Keratinocyte (primary cell): ENCODE results near the gene STRBP. TPM values are rescaled to one million over a fixed set of nuclear protein-coding genes. Genes with fewer than 3 reads are reported as not detected.

Experiments
- DNase-seq: peaks from one replicate; pipeline ENCODE4 v3.0.0-alpha.2; 2011; ENCODE audit warnings: low read depth, missing footprints, low spot score
- FAIRE-seq: peaks from 2 replicates; lab custom pipeline; 2011; peaks lifted over from hg19 to GRCh38; lab: Jason Lieb, UNC
- H2AFZ ChIP-seq: 2 replicates; pipeline ENCODE4 v1.6.0; 2012; ENCODE audit warnings: low read length, control low read depth, inconsistent platforms; ENCODE audit not compliant: control insufficient read depth
- H3K27ac ChIP-seq: 2 replicates; pipeline ENCODE4 v1.5.1; 2011; ENCODE audit warnings: low read length; ENCODE audit not compliant: control insufficient read depth, insufficient read depth
- H3K27me3 ChIP-seq: 3 replicates; pipeline ENCODE4 v1.6.0; 2011; ENCODE audit warnings: low read length; ENCODE audit not compliant: control insufficient read depth, insufficient read depth; ENCODE audit errors: extremely low read depth
- H3K36me3 ChIP-seq, 2 experiments: 2 replicates in 1 of 2; 3 replicates in 1 of 2; pipeline ENCODE4 v1.5.1; 2011; ENCODE audit warnings: low read length in 2 of 2, mild to moderate bottlenecking in 1 of 2; ENCODE audit not compliant: control insufficient read depth in 2 of 2, insufficient read depth in 2 of 2; ENCODE audit errors: extremely low read depth in 1 of 2
- H3K4me1 ChIP-seq: 3 replicates; pipeline ENCODE4 v1.5.1; 2011; ENCODE audit warnings: low read length; ENCODE audit not compliant: control insufficient read depth, insufficient read depth; ENCODE audit errors: extremely low read depth
- H3K4me2 ChIP-seq: 3 replicates; pipeline ENCODE4 v1.6.0; 2011; ENCODE audit warnings: low read depth, low read length; ENCODE audit not compliant: control insufficient read depth, insufficient read depth; ENCODE audit errors: extremely low read depth
- H3K4me3 ChIP-seq, 3 experiments: fragments of 200-600 bp in 1 of 3; sonication (generic) in 1 of 3; 2 replicates in 2 of 3; 3 replicates in 1 of 3; pipeline ENCODE4 v1.5.1; 2011 to 2016; ENCODE audit warnings: low read length in 3 of 3, mild to moderate bottlenecking in 3 of 3, control low read depth in 2 of 3, inconsistent platforms in 1 of 3, low read depth in 1 of 3, mixed read lengths in 1 of 3, mixed run types in 1 of 3, moderate library complexity in 1 of 3; ENCODE audit not compliant: control insufficient read depth in 2 of 3, insufficient read depth in 2 of 3; ENCODE audit errors: extremely low read depth in 1 of 3
- H3K79me2 ChIP-seq: 2 replicates; pipeline ENCODE4 v1.6.0; 2012; ENCODE audit warnings: low read length; ENCODE audit not compliant: control insufficient read depth, insufficient read depth
- H3K9ac ChIP-seq: 3 replicates; pipeline ENCODE4 v1.6.0; 2011; ENCODE audit warnings: low read length; ENCODE audit not compliant: control insufficient read depth, insufficient read depth; ENCODE audit errors: extremely low read depth
- H3K9me1 ChIP-seq: 3 replicates; pipeline ENCODE4 v1.6.0; 2011; ENCODE audit warnings: low read length; ENCODE audit not compliant: control insufficient read depth, insufficient read depth; ENCODE audit errors: extremely low read depth
- H3K9me3 ChIP-seq: 2 replicates; pipeline ENCODE4 v1.5.1; 2012; ENCODE audit warnings: low read depth, low read length; ENCODE audit not compliant: control insufficient read depth
- H4K20me1 ChIP-seq: 3 replicates; pipeline ENCODE4 v1.6.0; 2011; ENCODE audit warnings: low read length; ENCODE audit not compliant: control insufficient read depth, insufficient read depth; ENCODE audit errors: extremely low read depth
- EZH2 ChIP-seq: IDR thresholded peaks from one replicate; pipeline ENCODE4 v1.6.1; 2012; ENCODE audit warnings: inconsistent platforms, mild to moderate bottlenecking, low read length, moderate library complexity
- dilution Hi-C: fragments of 300-500 bp; cut with MboI; formaldehyde crosslinking; loops from one replicate; pipeline ENCODE4 v1.7.0; 2020; ENCODE audit warnings: low sequenced_read_pairs; ENCODE audit not compliant: extremely low pct_ligation_motif_present
- polyA plus RNA-seq, 5 experiments: library from polyadenylated mRNA; depleted of rRNA in 3 of 5; stranded (reverse) in 3 of 5; stranded (forward) in 1 of 5; unstranded in 1 of 5; fragments of >200 nt; gene quantifications; 1 replicate in 1 of 5; 2 replicates in 3 of 5; 3 replicates in 1 of 5; pipeline versions ENCODE4 v1.2.1 to v1.2.3, GENCODE V29; 2011 to 2012; ENCODE audit warnings: missing spikeins in 2 of 5, low read depth in 1 of 5, low replicate concordance in 1 of 5
- TF ChIP-seq, protein P1 (sequence below), 3 experiments: IDR thresholded peaks in 1 of 3; conservative IDR thresholded peaks in 1 of 3; optimal IDR thresholded peaks in 1 of 3; 2 replicates in 2 of 3; 3 replicates in 1 of 3; pipeline versions ENCODE3 to v1.5.1; 2011; ENCODE audit warnings: low read length in 3 of 3, mild to moderate bottlenecking in 3 of 3, moderate library complexity in 2 of 3, control low read depth in 1 of 3, inconsistent platforms in 1 of 3; ENCODE audit not compliant: insufficient read depth in 2 of 3; ENCODE audit errors: extremely low read depth in 1 of 3

The STRBP gene
- polyA plus RNA-seq, 1 donor (not counting 4 experiments of a cell fraction or from before 2014, with no cell fraction given): 11.3 TPM

DNA sequence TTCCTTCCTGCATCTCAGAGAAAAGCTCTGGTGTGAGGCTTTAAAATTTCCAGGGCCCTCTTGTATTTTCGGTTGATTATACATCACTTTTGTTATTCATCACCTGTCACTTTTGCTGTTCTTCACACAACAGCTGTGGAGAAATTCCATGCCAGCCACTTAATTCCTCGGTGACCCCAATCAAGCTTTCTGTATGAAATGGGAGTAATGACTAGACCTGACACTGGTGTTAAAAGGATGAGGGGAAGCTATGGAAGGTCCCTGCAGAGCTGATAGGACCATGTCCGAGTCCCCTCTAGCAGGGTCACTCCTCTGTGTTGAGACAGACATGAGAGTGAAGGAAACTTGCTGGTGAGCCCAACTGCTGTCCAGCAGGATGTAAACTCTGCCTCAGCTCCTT, 175.2 kb downstream of the STRBP start:
- FAIRE-seq (no peak), DNase-seq (no peak)
- H3K9me1 ChIP-seq: no peaks in the 10 kb centered on the region
- no peak overlapping the region for H2AFZ ChIP-seq
- no peak overlapping the region for H3K27ac ChIP-seq
- H4K20me1 ChIP-seq: no peaks in the 10 kb centered on the region
- no peak overlapping the region for H3K9ac ChIP-seq
- dilution Hi-C loops: no loop called here
- H3K36me3 ChIP-seq: peaks cover 15 to 18% of the 10 kb centered on the region in 2 experiments
- no peak overlapping the region for H3K4me2 ChIP-seq
- H3K4me3 ChIP-seq: no peak overlapping the region
- no peaks in the 10 kb centered on the region for H3K27me3 ChIP-seq
- TF ChIP-seq EZH2: no peak
- TF ChIP-seq, protein P1, sequence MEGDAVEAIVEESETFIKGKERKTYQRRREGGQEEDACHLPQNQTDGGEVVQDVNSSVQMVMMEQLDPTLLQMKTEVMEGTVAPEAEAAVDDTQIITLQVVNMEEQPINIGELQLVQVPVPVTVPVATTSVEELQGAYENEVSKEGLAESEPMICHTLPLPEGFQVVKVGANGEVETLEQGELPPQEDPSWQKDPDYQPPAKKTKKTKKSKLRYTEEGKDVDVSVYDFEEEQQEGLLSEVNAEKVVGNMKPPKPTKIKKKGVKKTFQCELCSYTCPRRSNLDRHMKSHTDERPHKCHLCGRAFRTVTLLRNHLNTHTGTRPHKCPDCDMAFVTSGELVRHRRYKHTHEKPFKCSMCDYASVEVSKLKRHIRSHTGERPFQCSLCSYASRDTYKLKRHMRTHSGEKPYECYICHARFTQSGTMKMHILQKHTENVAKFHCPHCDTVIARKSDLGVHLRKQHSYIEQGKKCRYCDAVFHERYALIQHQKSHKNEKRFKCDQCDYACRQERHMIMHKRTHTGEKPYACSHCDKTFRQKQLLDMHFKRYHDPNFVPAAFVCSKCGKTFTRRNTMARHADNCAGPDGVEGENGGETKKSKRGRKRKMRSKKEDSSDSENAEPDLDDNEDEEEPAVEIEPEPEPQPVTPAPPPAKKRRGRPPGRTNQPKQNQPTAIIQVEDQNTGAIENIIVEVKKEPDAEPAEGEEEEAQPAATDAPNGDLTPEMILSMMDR (optimal IDR thresholded peaks at IDR 0.05 in 1 of 3, IDR thresholded peaks at IDR 0.05 in 1 of 3, conservative IDR thresholded peaks at IDR 0.05 in 1 of 3; ENCODE audit: extremely low read depth in 1 of 3, insufficient read depth in 2 of 3, low read length in 3 of 3): no peak
- no peaks in the 10 kb centered on the region for H3K4me1 ChIP-seq
- no peaks in the 10 kb centered on the region for H3K9me3 ChIP-seq
- H3K79me2 ChIP-seq: no peaks in the 10 kb centered on the region

DNA sequence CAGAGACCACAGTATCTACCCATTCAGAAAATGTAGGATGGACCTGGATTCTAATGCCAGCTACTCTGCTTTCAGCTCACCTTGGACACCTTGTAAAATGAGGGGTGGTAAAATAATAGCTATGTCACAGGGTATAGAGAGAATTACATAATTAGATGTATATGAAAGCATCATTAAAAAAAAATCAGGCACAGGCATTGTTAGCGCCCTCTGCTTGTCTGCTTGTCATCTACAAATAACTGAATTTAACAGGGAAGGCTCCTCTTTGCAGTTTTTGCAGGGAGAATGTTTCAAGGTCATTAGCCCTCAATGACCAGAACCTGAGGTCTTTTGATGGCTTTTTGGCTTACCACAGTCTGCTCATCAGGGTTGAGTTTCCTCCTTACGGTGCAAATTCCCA, 176.9 kb downstream of the STRBP start:
- Histone ChIP-seq H3K9me3 (no peaks in the 10 kb centered on the region), H3K9ac (no peak overlapping the region), H3K36me3 (peaks cover 12 to 13% of the 10 kb centered on the region in 2 experiments), H3K27me3 (no peaks in the 10 kb centered on the region), H3K4me3 (no peak overlapping the region), H3K4me1 (no peaks in the 10 kb centered on the region), H4K20me1 (no peaks in the 10 kb centered on the region), H3K79me2 (no peaks in the 10 kb centered on the region), H2AFZ (no peak overlapping the region), H3K27ac (no peak overlapping the region), H3K4me2 (no peak overlapping the region), H3K9me1 (no peaks in the 10 kb centered on the region)
- FAIRE-seq: no peak
- DNase-seq: no peak
- dilution Hi-C loops: no loop called here
- TF ChIP-seq, protein P1 (optimal IDR thresholded peaks at IDR 0.05 in 1 of 3, IDR thresholded peaks at IDR 0.05 in 1 of 3, conservative IDR thresholded peaks at IDR 0.05 in 1 of 3; ENCODE audit: extremely low read depth in 1 of 3, insufficient read depth in 2 of 3, low read length in 3 of 3): peak in 1 of 3 experiments; percentile 20
- TF ChIP-seq EZH2: no peak
